Coronary artery (tissue), 2 donors: ENCODE results near the gene SNORC.

Source experiments
- DNase-seq: peaks from one replicate; pipeline ENCODE4 v3.0.0-alpha.2; 2017; ENCODE audit warnings: low spot score
- H3K27ac ChIP-seq, 2 donors: fragments of 200-600 bp; sonication (generic); one replicate each; pipeline ENCODE4 v1.5.1; 2016 to 2019
- H3K4me3 ChIP-seq: fragments of 200-600 bp; sonication (generic); 2 replicates; pipeline ENCODE4 v1.5.1; 2016; ENCODE audit warnings: mild to moderate bottlenecking, moderate library complexity
- CTCF ChIP-seq: fragments of 200-600 bp; sonication (generic); IDR thresholded peaks from one replicate; pipeline ENCODE4 v1.5.1; 2019; ENCODE audit warnings: antibody characterized with exemption

The SNORC gene

GRCh38 chr2:232920055-232920454, 50.0 kb downstream of the SNORC start:
- no peak for TF ChIP-seq CTCF
- H3K4me3 ChIP-seq = no peak overlapping the region
- DNase-seq = no peak
- H3K27ac ChIP-seq = no peak overlapping the region

- no peak for DNase-seq
- Histone ChIP-seq H3K27ac (no peak overlapping the region), H3K4me3 (no peak overlapping the region)
- TF ChIP-seq CTCF = no peak
These were observed 50.7 kb downstream of the SNORC start for GRCh38 chr2:232920760-232921159.

GRCh38 chr2:232924433-232924832, 54.4 kb downstream of the SNORC start:
- Histone ChIP-seq H3K27ac (no peak overlapping the region), H3K4me3 (no peak overlapping the region)
- no peak for DNase-seq
- no peak for TF ChIP-seq CTCF

- no peak for DNase-seq
- no peak overlapping the region for H3K4me3 ChIP-seq
- TF ChIP-seq CTCF = no peak
- no peak overlapping the region for H3K27ac ChIP-seq
These were observed 55.2 kb downstream of the SNORC start for GRCh38 chr2:232925153-232925820.

- H3K4me3 ChIP-seq = no peak overlapping the region
- no peak for DNase-seq
- H3K27ac ChIP-seq = no peak overlapping the region
- TF ChIP-seq CTCF = no peak
These were observed 55.7 kb downstream of the SNORC start for GRCh38 chr2:232925821-232926156.

GRCh38 chr2:232926431-232926939, 56.4 kb downstream of the SNORC start:
- H3K27ac ChIP-seq = no peak overlapping the region
- TF ChIP-seq CTCF = no peak
- H3K4me3 ChIP-seq = peak overlapping the region; percentile 76
- no peak for DNase-seq

- no peak for DNase-seq
- H3K4me3 ChIP-seq = peak overlapping the region; percentile 76
- no peak for TF ChIP-seq CTCF
- H3K27ac ChIP-seq = no peak overlapping the region
These were observed 57.1 kb downstream of the SNORC start for GRCh38 chr2:232927032-232927792.
